KMS-11 (cell line): ENCODE data around the gene B3GAT1.

Experiments used
- H2AFZ ChIP-seq: fragments of 200-600 bp; sonication (generic); 2 replicates; pipeline ENCODE4 v1.6.1; 2016; ENCODE audit warnings: antibody characterized with exemption, mixed run types, low read depth
- H3K27ac ChIP-seq: fragments of 200-600 bp; sonication (generic); 2 replicates; pipeline ENCODE4 v1.6.1; 2016; ENCODE audit warnings: mild to moderate bottlenecking, mixed run types
- H3K27me3 ChIP-seq: fragments of 200-600 bp; sonication (generic); 2 replicates; pipeline ENCODE4 v1.6.1; 2017; ENCODE audit warnings: mild to moderate bottlenecking, low read depth, mixed run types, moderate library complexity; ENCODE audit not compliant: insufficient read depth
- H3K36me3 ChIP-seq: fragments of 200-600 bp; sonication (generic); 2 replicates; pipeline ENCODE4 v1.6.1; 2017; ENCODE audit warnings: mild to moderate bottlenecking, mixed run types; ENCODE audit not compliant: insufficient read depth
- H3K4me1 ChIP-seq: fragments of 200-600 bp; sonication (generic); 2 replicates; pipeline ENCODE4 v1.6.1; 2016; ENCODE audit warnings: mild to moderate bottlenecking, low read depth, mixed run types; ENCODE audit not compliant: poor library complexity, severe bottlenecking
- H3K4me2 ChIP-seq: fragments of 200-600 bp; sonication (generic); 2 replicates; pipeline ENCODE4 v1.7.0; 2016; ENCODE audit warnings: mild to moderate bottlenecking, mixed run types
- H3K4me3 ChIP-seq: fragments of 200-600 bp; sonication (generic); IDR thresholded peaks from 2 replicates; pipeline ENCODE4 v1.6.1; 2017; ENCODE audit warnings: low read depth, low read length, mixed read lengths; ENCODE audit not compliant: insufficient read depth
- H3K79me2 ChIP-seq: fragments of 200-600 bp; sonication (generic); 2 replicates; pipeline ENCODE4 v1.6.1; 2016; ENCODE audit warnings: low read depth, mixed run types; ENCODE audit not compliant: insufficient read depth
- H3K9ac ChIP-seq: fragments of 200-600 bp; sonication (generic); 2 replicates; pipeline ENCODE4 v1.6.1; 2016; ENCODE audit warnings: mild to moderate bottlenecking, mixed run types
- H4K20me1 ChIP-seq: fragments of 200-600 bp; sonication (generic); 2 replicates; pipeline ENCODE4 v1.6.1; 2016; ENCODE audit warnings: mild to moderate bottlenecking, mixed run types; ENCODE audit not compliant: insufficient read depth
- CTCF ChIP-seq: fragments of 200-600 bp; sonication (generic); conservative IDR thresholded peaks from 2 replicates; pipeline ENCODE4 v1.6.1; 2017; ENCODE audit warnings: low read depth, mild to moderate bottlenecking, antibody characterized with exemption, low read length, moderate library complexity, mixed read lengths

B3GAT1 gene

GRCh38 chr11:134365011-134365925, 46.8 kb downstream of the B3GAT1 start:
- no peak overlapping the region for H3K4me2 ChIP-seq
- no peaks in the 10 kb centered on the region for H4K20me1 ChIP-seq
- H3K4me3 ChIP-seq, result no peak overlapping the region
- H2AFZ ChIP-seq, result no peak overlapping the region
- no peak overlapping the region for H3K27ac ChIP-seq
- H3K9ac ChIP-seq, result no peak overlapping the region
- H3K79me2 ChIP-seq, result no peaks in the 10 kb centered on the region
- no peaks in the 10 kb centered on the region for H3K4me1 ChIP-seq
- no peaks in the 10 kb centered on the region for H3K36me3 ChIP-seq
- no peaks in the 10 kb centered on the region for H3K27me3 ChIP-seq
- TF ChIP-seq CTCF, result no peak

- no peak for TF ChIP-seq CTCF
- H4K20me1 ChIP-seq, result no peaks in the 10 kb centered on the region
- no peaks in the 10 kb centered on the region for H3K79me2 ChIP-seq
- H3K27me3 ChIP-seq, result no peaks in the 10 kb centered on the region
- no peak overlapping the region for H3K9ac ChIP-seq
- H3K36me3 ChIP-seq, result no peaks in the 10 kb centered on the region
- no peak overlapping the region for H3K27ac ChIP-seq
- H3K4me2 ChIP-seq, result no peak overlapping the region
- H2AFZ ChIP-seq, result no peak overlapping the region
- H3K4me3 ChIP-seq, result no peak overlapping the region
- no peaks in the 10 kb centered on the region for H3K4me1 ChIP-seq
These were observed 47.8 kb downstream of the B3GAT1 start for GRCh38 chr11:134364261-134364660.

- no peaks in the 10 kb centered on the region for H3K36me3 ChIP-seq
- no peak for TF ChIP-seq CTCF
- H2AFZ ChIP-seq, result no peak overlapping the region
- H3K27ac ChIP-seq, result no peak overlapping the region
- no peak overlapping the region for H3K4me3 ChIP-seq
- H3K9ac ChIP-seq, result no peak overlapping the region
- H3K79me2 ChIP-seq, result no peaks in the 10 kb centered on the region
- no peak overlapping the region for H3K4me2 ChIP-seq
- H3K4me1 ChIP-seq, result no peaks in the 10 kb centered on the region
- no peaks in the 10 kb centered on the region for H4K20me1 ChIP-seq
- no peaks in the 10 kb centered on the region for H3K27me3 ChIP-seq
These were observed 48.5 kb downstream of the B3GAT1 start for GRCh38 chr11:134363592-134363991.

- TF ChIP-seq CTCF, result no peak
- Histone ChIP-seq H3K27me3 (no peaks in the 10 kb centered on the region), H3K4me2 (no peak overlapping the region), H3K27ac (no peak overlapping the region), H3K79me2 (no peaks in the 10 kb centered on the region), H3K9ac (no peak overlapping the region), H3K4me1 (no peaks in the 10 kb centered on the region), H4K20me1 (no peaks in the 10 kb centered on the region), H2AFZ (no peak overlapping the region), H3K4me3 (no peak overlapping the region), H3K36me3 (no peaks in the 10 kb centered on the region)
These were observed 48.9 kb downstream of the B3GAT1 start for GRCh38 chr11:134363161-134363560.
